H9 (cell line): ENCODE results near the gene KIAA0753. TPM values are rescaled to one million over a fixed set of nuclear protein-coding genes. Genes with fewer than 3 reads are reported as not detected.

Experiments used
- DNase-seq: peaks from one replicate; pipeline ENCODE4 v3.0.0-alpha.2; 2017
- H2AFZ ChIP-seq: one replicate; pipeline ENCODE4 v1.6.1; 2013; ENCODE audit warnings: mild to moderate bottlenecking, low read length, control low read depth, moderate library complexity
- H2AK5ac ChIP-seq: 2 replicates; pipeline ENCODE4 v1.6.1; 2013; ENCODE audit warnings: low read length, control low read depth, mixed read lengths; ENCODE audit not compliant: insufficient read length
- H2BK120ac ChIP-seq: one replicate; pipeline ENCODE4 v1.6.1; 2013; ENCODE audit warnings: low read depth, mild to moderate bottlenecking, low read length, control low read depth, inconsistent platforms; ENCODE audit not compliant: poor library complexity, severe bottlenecking
- H2BK12ac ChIP-seq: 2 replicates; pipeline ENCODE4 v1.6.1; 2013; ENCODE audit warnings: low read length, control low read depth, mixed read lengths, low read depth; ENCODE audit not compliant: insufficient read length
- H2BK15ac ChIP-seq: 2 replicates; pipeline ENCODE4 v1.6.1; 2013; ENCODE audit warnings: low read depth, low read length, control low read depth
- H2BK20ac ChIP-seq: one replicate; pipeline ENCODE4 v1.6.1; 2013; ENCODE audit warnings: low read depth, mild to moderate bottlenecking, low read length, control low read depth, inconsistent platforms; ENCODE audit not compliant: poor library complexity, severe bottlenecking
- H2BK5ac ChIP-seq: 2 replicates; pipeline ENCODE4 v1.6.1; 2013; ENCODE audit warnings: low read length, control low read depth, mixed read lengths; ENCODE audit not compliant: insufficient read length
- H3K14ac ChIP-seq: 2 replicates; pipeline ENCODE4 v1.6.1; 2013; ENCODE audit warnings: low read length, control low read depth; ENCODE audit not compliant: insufficient read depth
- H3K18ac ChIP-seq: 2 replicates; pipeline ENCODE4 v1.6.1; 2013; ENCODE audit warnings: low read depth, mild to moderate bottlenecking, mixed read lengths, low read length, control low read depth; ENCODE audit not compliant: insufficient read length
- H3K23ac ChIP-seq: 2 replicates; pipeline ENCODE4 v1.6.1; 2013; ENCODE audit warnings: low read length, control low read depth, mixed read lengths, low read depth; ENCODE audit not compliant: insufficient read length
- H3K23me2 ChIP-seq: 2 replicates; pipeline ENCODE4 v1.6.1; 2013; ENCODE audit warnings: low read depth, mild to moderate bottlenecking, mixed read lengths, low read length, control low read depth; ENCODE audit not compliant: insufficient read length, poor library complexity, severe bottlenecking
- H3K27ac ChIP-seq: 2 replicates; pipeline ENCODE4 v1.5.1; 2013; ENCODE audit warnings: low read length, control low read depth, mixed read lengths, low read depth; ENCODE audit not compliant: insufficient read length
- H3K27me3 ChIP-seq: 2 replicates; pipeline ENCODE4 v1.6.1; 2013; ENCODE audit warnings: low read length, control low read depth, inconsistent platforms; ENCODE audit not compliant: insufficient read depth
- H3K4ac ChIP-seq: 2 replicates; pipeline ENCODE4 v1.6.1; 2013; ENCODE audit warnings: low read depth, mild to moderate bottlenecking, control low read depth, inconsistent platforms, low read length, moderate library complexity
- H3K4me1 ChIP-seq: 2 replicates; pipeline ENCODE4 v1.6.1; 2013; ENCODE audit warnings: low read length, control low read depth, inconsistent platforms; ENCODE audit not compliant: insufficient read depth
- H3K4me2 ChIP-seq: 2 replicates; pipeline ENCODE4 v1.6.1; 2013; ENCODE audit warnings: low read length, control low read depth, mixed read lengths; ENCODE audit not compliant: insufficient read length, insufficient read depth
- H3K56ac ChIP-seq: 2 replicates; pipeline ENCODE4 v1.6.1; 2013; ENCODE audit warnings: low read depth, mild to moderate bottlenecking, mixed read lengths, low read length, control low read depth; ENCODE audit not compliant: insufficient read length
- H3K79me1 ChIP-seq: 2 replicates; pipeline ENCODE4 v1.6.1; 2013; ENCODE audit warnings: low read depth, mild to moderate bottlenecking, moderate library complexity, low read length, control low read depth, inconsistent platforms; ENCODE audit not compliant: insufficient read depth, poor library complexity, severe bottlenecking
- H3K79me2 ChIP-seq: 2 replicates; pipeline ENCODE4 v1.6.1; 2013; ENCODE audit warnings: low read length, control low read depth, inconsistent platforms; ENCODE audit not compliant: insufficient read depth
- H3K9ac ChIP-seq: 2 replicates; pipeline ENCODE4 v1.6.1; 2013; ENCODE audit warnings: low read length, control low read depth, mixed read lengths; ENCODE audit not compliant: insufficient read length; ENCODE audit errors: extremely low read depth
- H3K9me3 ChIP-seq: one replicate; pipeline ENCODE4 v1.6.1; 2013; ENCODE audit warnings: low read depth, low read length, inconsistent platforms; ENCODE audit not compliant: control insufficient read depth
- H3T11ph ChIP-seq: one replicate; pipeline ENCODE4 v1.6.1; 2013; ENCODE audit warnings: mild to moderate bottlenecking, low read length, control low read depth, inconsistent platforms
- H4K20me1 ChIP-seq: one replicate; pipeline ENCODE4 v1.6.1; 2013; ENCODE audit not compliant: control insufficient read depth, insufficient read length, insufficient read depth
- H4K5ac ChIP-seq: 2 replicates; pipeline ENCODE4 v1.6.1; 2013; ENCODE audit warnings: low read depth, mild to moderate bottlenecking, mixed read lengths, low read length, control low read depth; ENCODE audit not compliant: insufficient read length
- H4K8ac ChIP-seq: replicated peaks from 2 replicates; pipeline ENCODE4 v1.6.1; 2013; ENCODE audit warnings: low read length, control low read depth, mixed read lengths, low read depth; ENCODE audit not compliant: insufficient read length
- H4K91ac ChIP-seq: 2 replicates; pipeline ENCODE4 v1.6.1; 2013; ENCODE audit warnings: low read depth, mild to moderate bottlenecking, moderate library complexity, mixed read lengths, low read length, control low read depth; ENCODE audit not compliant: insufficient read length
- H3K27ac Mint-ChIP-seq, 3 experiments: 2 replicates in 2 of 3; 3 replicates in 1 of 3; pipeline ENCODE4 v1.8.0; 2020 to 2021; ENCODE audit warnings: mixed read lengths in 3 of 3, mild to moderate bottlenecking in 1 of 3, moderate library complexity in 1 of 3
- H3K27me3 Mint-ChIP-seq: 2 replicates; pipeline ENCODE4 v1.8.0; 2021; ENCODE audit warnings: low read depth, mild to moderate bottlenecking, moderate library complexity, mixed read lengths
- H3K36me3 Mint-ChIP-seq, 3 experiments: 2 replicates in 2 of 3; 3 replicates in 1 of 3; pipeline ENCODE4 v1.8.0; 2020 to 2021; ENCODE audit warnings: low read depth in 3 of 3, mixed read lengths in 3 of 3; ENCODE audit not compliant: insufficient read depth in 1 of 3
- H3K4me1 Mint-ChIP-seq, 2 experiments: 2 replicates each; pipeline ENCODE4 v1.8.0; 2020; ENCODE audit warnings: mixed read lengths in 2 of 2
- H3K4me3 Mint-ChIP-seq, 2 experiments: 2 replicates in 1 of 2; 3 replicates in 1 of 2; pipeline ENCODE4 v1.8.0; 2020 to 2021; ENCODE audit warnings: mild to moderate bottlenecking in 2 of 2, mixed read lengths in 2 of 2, moderate library complexity in 1 of 2
- H3K9me3 Mint-ChIP-seq, 2 experiments: 2 replicates in 1 of 2; 3 replicates in 1 of 2; pipeline ENCODE4 v1.8.0; 2020; ENCODE audit warnings: mild to moderate bottlenecking in 2 of 2, mixed read lengths in 2 of 2, moderate library complexity in 1 of 2
- CTCF ChIP-seq: fragments of 200-600 bp; sonication (generic); conservative IDR thresholded peaks from 3 replicates; pipeline ENCODE4 v1.8.0; 2021; ENCODE audit warnings: antibody characterized with exemption, mild to moderate bottlenecking
- WGBS: extraction: QIAGEN DNeasy Blood & Tissue Kit; methylation state at CpG from one replicate; pipeline ENCODE4 v1.1.7; 2013; ENCODE audit warnings: missing lambda C conversion rate, low lambda C conversion rate, mixed read lengths; ENCODE audit not compliant: insufficient read length; ENCODE audit errors: extremely low coverage; 5-methylcytosine and 5-hydroxymethylcytosine counted together
- total RNA-seq: library from RNA; stranded (reverse); gene quantifications from 2 replicates; pipeline ENCODE4 v1.2.1, GENCODE V29; 2021

The KIAA0753 gene
- total RNA-seq, 1 experiment from 2014 or later, result 37.2 TPM

DNA sequence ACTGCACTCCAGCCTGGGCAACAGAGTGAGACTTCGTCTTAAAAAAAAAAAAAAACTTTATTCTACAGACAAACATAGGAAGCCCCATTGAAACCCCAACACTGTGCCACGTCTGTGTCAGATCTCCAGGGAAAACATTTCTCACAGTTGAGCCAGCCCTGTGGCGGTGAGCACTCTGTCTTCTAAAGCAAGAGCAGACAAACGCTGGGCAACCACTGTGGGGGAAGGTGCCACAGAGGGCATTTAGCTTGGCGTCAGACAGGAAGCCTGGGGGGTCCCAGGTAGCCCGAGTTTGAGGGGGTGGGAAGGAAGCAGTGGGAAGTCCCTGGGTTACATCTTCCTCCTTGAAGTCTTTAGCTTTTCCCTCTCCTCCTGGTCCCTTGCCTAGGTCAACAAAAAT, 27.0 kb upstream of the KIAA0753 start:
- no peak overlapping the region for H2BK15ac ChIP-seq
- no peaks in the 10 kb centered on the region for H3K23me2 ChIP-seq
- no peak overlapping the region for H2BK5ac ChIP-seq
- H4K20me1 ChIP-seq, result no peaks in the 10 kb centered on the region
- H3K27me3 Mint-ChIP-seq, result peaks cover 53% of the 10 kb centered on the region
- TF ChIP-seq CTCF, result no peak
- H4K8ac ChIP-seq, result no peak overlapping the region
- H2AK5ac ChIP-seq, result no peak overlapping the region
- H3K14ac ChIP-seq, result no peak overlapping the region
- no peaks in the 10 kb centered on the region for H3K4me1 ChIP-seq
- H3K18ac ChIP-seq, result no peak overlapping the region
- H3K27me3 ChIP-seq, result peaks cover 4% of the 10 kb centered on the region
- no peak overlapping the region for H3K23ac ChIP-seq
- H3K9ac ChIP-seq, result no peak overlapping the region
- H4K91ac ChIP-seq, result no peak overlapping the region
- H2BK20ac ChIP-seq, result no peak overlapping the region
- peak; percentile 18 for DNase-seq
- H2BK120ac ChIP-seq, result no peak overlapping the region
- no peak overlapping the region for H2AFZ ChIP-seq
- no peaks in the 10 kb centered on the region for H3K36me3 Mint-ChIP-seq
- H3K4me2 ChIP-seq, result no peak overlapping the region
- H3K27ac ChIP-seq, result no peak overlapping the region
- H3K4me3 Mint-ChIP-seq, result no peak overlapping the region
- H3K4ac ChIP-seq, result no peak overlapping the region
- H3K79me1 ChIP-seq, result no peaks in the 10 kb centered on the region
- no peak overlapping the region for H2BK12ac ChIP-seq
- H3K4me1 Mint-ChIP-seq, result peaks cover 0 to 4% of the 10 kb centered on the region in 2 experiments; a peak in 1 of 4 replicates
- no peaks in the 10 kb centered on the region for H3K9me3 Mint-ChIP-seq
- no peak overlapping the region for H4K5ac ChIP-seq
- no peaks in the 10 kb centered on the region for H3K9me3 ChIP-seq
- H3K79me2 ChIP-seq, result no peaks in the 10 kb centered on the region
- H3K56ac ChIP-seq, result no peak overlapping the region
- no peak overlapping the region for H3T11ph ChIP-seq
- no CpG with 5 or more reads among the region's 6 CpGs for WGBS
- H3K27ac Mint-ChIP-seq, result no peak overlapping the region
